ENCODE measurements around the gene NEGR1. TPM values are rescaled to one million over a fixed set of nuclear protein-coding genes. Genes with fewer than 3 reads are reported as not detected.
"Not testable (repeated sequence)": the region's sequence is repeated elsewhere in the genome, so short reads cannot be mapped to it uniquely, and the experiment has no call there.

NEGR1 gene
- total and polyA plus RNA-seq, 9 of the 15 experiments (the other 6 are each of a cell fraction or from before 2014, with no cell fraction given): not detected

GRCh38 chr1:71899881-71900280, 382.5 kb downstream of the NEGR1 start:
- no TSS peak for BruUV-seq (replicated peaks)
- H3K9ac ChIP-seq (ENCODE audit: insufficient read depth in 1 of 2, low read depth in 2 of 2, low read length in 2 of 2): no peak overlapping the region
- intact Hi-C loops (cut with micrococcal nuclease) (no loop called here), in situ Hi-C loops (cut with MboI) (no loop called here)
- no peaks in the 10 kb centered on the region for H3K9me1 ChIP-seq (ENCODE audit: control insufficient read depth, insufficient read depth, low read length)
- ChIA-PET CTCF (ENCODE audit: low intra/inter-chr PET ratio) (no interaction called here), POLR2A (no interaction called here)
- H3K79me2 ChIP-seq (ENCODE audit: control insufficient read depth, insufficient read depth, low read length): no peaks in the 10 kb centered on the region
- H2AFZ ChIP-seq (ENCODE audit: low read depth, low read length): no peak overlapping the region
- H3K27ac ChIP-seq (ENCODE audit: extremely low read depth, low read depth, low read length): no peak overlapping the region
- no peaks in the 10 kb centered on the region for H3K9me3 ChIP-seq (replicated peaks; ENCODE audit: control insufficient read depth, insufficient read depth, low read depth, low read length)
- H3K36me3 ChIP-seq (ENCODE audit: control insufficient read depth, insufficient read depth, low read length): no peaks in the 10 kb centered on the region
- no peak overlapping the region for H3K4me3 ChIP-seq
- H4K20me1 ChIP-seq (replicated peaks; ENCODE audit: control insufficient read depth, insufficient read depth, low read length): no peaks in the 10 kb centered on the region
- DNase-seq (ENCODE audit: extremely low read depth in 1 of 4, low spot score in 3 of 4): no peak
- H3K4me2 ChIP-seq (ENCODE audit: insufficient read depth, low read length): no peak overlapping the region
- TF ChIP-seq SMAD1 (IDR thresholded peaks at IDR 0.05; ENCODE audit: low read depth, low read length, partially characterized antibody) (no peak), ZNF717 (CRISPR knock-in tag; IDR thresholded peaks at IDR 0.05) (no peak), POLR2H (tag; IDR thresholded peaks at IDR 0.05; ENCODE audit: low read depth) (no peak)
- FAIRE-seq: no peak
- no peak for ATAC-seq
- WGBS (ENCODE audit: insufficient coverage, low coverage, missing lambda C conversion rate): 0% methylated on average over 2 of the region's 2 CpGs
- no peaks in the 10 kb centered on the region for H3K27me3 ChIP-seq (ENCODE audit: control insufficient read depth in 2 of 2, insufficient read depth in 2 of 2, low read length in 2 of 2)
- H3K4me1 ChIP-seq (replicated peaks in 1 of 2; ENCODE audit: control insufficient read depth in 2 of 2, insufficient read depth in 2 of 2, low read length in 2 of 2): no peaks in the 10 kb centered on the region

DNA sequence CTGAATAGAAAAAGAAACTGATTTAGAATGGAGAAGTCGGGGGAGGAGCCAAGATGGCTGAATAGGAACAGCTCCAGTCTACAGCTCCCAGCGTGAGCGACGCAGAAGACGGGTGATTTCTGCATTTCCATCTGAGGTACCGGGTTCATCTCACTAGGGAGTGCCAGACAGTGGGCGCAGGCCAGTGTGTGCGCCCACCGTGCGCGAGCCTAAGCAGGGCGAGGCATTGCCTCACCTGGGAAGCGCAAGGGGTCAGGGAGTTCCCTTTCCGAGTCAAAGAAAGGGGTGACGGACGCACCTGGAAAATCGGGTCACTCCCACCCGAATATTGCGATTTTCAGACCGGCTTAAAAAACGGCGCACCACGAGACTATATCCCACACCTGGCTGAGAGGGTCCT, 394.2 kb downstream of the NEGR1 start:
- H3K27ac ChIP-seq (ENCODE audit: extremely low read depth, low read depth, low read length); DNase-seq (ENCODE audit: extremely low read depth in 1 of 4, low spot score in 3 of 4); H3K4me1 ChIP-seq (replicated peaks in 1 of 2; ENCODE audit: control insufficient read depth in 2 of 2, insufficient read depth in 2 of 2, low read length in 2 of 2); H3K27me3 ChIP-seq (ENCODE audit: control insufficient read depth in 2 of 2, insufficient read depth in 2 of 2, low read length in 2 of 2); ATAC-seq; H3K4me2 ChIP-seq (ENCODE audit: insufficient read depth, low read length); FAIRE-seq; H3K36me3 ChIP-seq (ENCODE audit: control insufficient read depth, insufficient read depth, low read length); H3K4me3 ChIP-seq; H3K9me1 ChIP-seq (ENCODE audit: control insufficient read depth, insufficient read depth, low read length); in situ Hi-C loops (cut with MboI); H2AFZ ChIP-seq (ENCODE audit: low read depth, low read length); CTCF ChIA-PET (ENCODE audit: low intra/inter-chr PET ratio); H3K9me3 ChIP-seq (replicated peaks; ENCODE audit: control insufficient read depth, insufficient read depth, low read depth, low read length); H3K9ac ChIP-seq (ENCODE audit: insufficient read depth in 1 of 2, low read depth in 2 of 2, low read length in 2 of 2); BruUV-seq (replicated peaks); H3K79me2 ChIP-seq (ENCODE audit: control insufficient read depth, insufficient read depth, low read length); H4K20me1 ChIP-seq (replicated peaks; ENCODE audit: control insufficient read depth, insufficient read depth, low read length); intact Hi-C loops (cut with micrococcal nuclease); POLR2A ChIA-PET: not testable (repeated sequence)
- WGBS (ENCODE audit: insufficient coverage, low coverage, missing lambda C conversion rate): 5% methylated on average over 14 of the region's 23 CpGs
